Parathyroid adenoma (tissue), 2 donors: ENCODE results near the gene PTPRM.

ENCODE experiments used
- H2AFZ ChIP-seq: fragments of 300-600 bp; sonication (generic); one replicate; pipeline ENCODE4 v1.7.0; 2017; ENCODE audit warnings: antibody characterized with exemption, mild to moderate bottlenecking
- H3K27ac ChIP-seq: fragments of 300-600 bp; sonication (generic); one replicate; pipeline ENCODE4 v1.7.0; 2017
- H3K27me3 ChIP-seq: fragments of 300-600 bp; sonication (generic); one replicate; pipeline ENCODE4 v1.7.0; 2017; ENCODE audit warnings: low read length; ENCODE audit not compliant: control insufficient read depth, insufficient read depth
- H3K36me3 ChIP-seq: fragments of 300-600 bp; sonication (generic); one replicate; pipeline ENCODE4 v1.7.0; 2017; ENCODE audit warnings: low read length; ENCODE audit not compliant: control insufficient read depth, insufficient read depth
- H3K4me1 ChIP-seq: fragments of 300-600 bp; sonication (generic); one replicate; pipeline ENCODE4 v1.7.0; 2017; ENCODE audit warnings: control low read depth
- H3K4me2 ChIP-seq: fragments of 300-600 bp; sonication (generic); one replicate; pipeline ENCODE4 v1.7.0; 2017; ENCODE audit warnings: low read length
- H3K4me3 ChIP-seq: fragments of 300-600 bp; sonication (generic); one replicate; pipeline ENCODE4 v1.7.0; 2017; ENCODE audit warnings: low read depth, low read length
- H3K79me2 ChIP-seq: fragments of 300-600 bp; sonication (generic); one replicate; pipeline ENCODE4 v1.7.0; 2017; ENCODE audit warnings: control low read depth
- H3K9ac ChIP-seq: fragments of 300-600 bp; sonication (generic); one replicate; pipeline ENCODE4 v1.7.0; 2017; ENCODE audit warnings: mild to moderate bottlenecking
- H3K9me3 ChIP-seq: fragments of 300-600 bp; sonication (generic); one replicate; pipeline ENCODE4 v1.7.0; 2017; ENCODE audit warnings: low read length; ENCODE audit not compliant: control insufficient read depth
- TF ChIP-seq, protein P1 (sequence below): fragments of 300-600 bp; sonication (generic); IDR thresholded peaks from one replicate; pipeline ENCODE4 v1.7.0; 2017; ENCODE audit warnings: antibody characterized with exemption, mild to moderate bottlenecking
- donor health status: primary hyperparathyroidism.

Gene PTPRM

GRCh38 chr18:8424481-8424880 is 857.4 kb downstream of the PTPRM start:
- Histone ChIP-seq H3K4me3 (no peak overlapping the region), H3K27me3 (no peaks in the 10 kb centered on the region), H3K36me3 (no peaks in the 10 kb centered on the region), H2AFZ (no peak overlapping the region), H3K9me3 (no peaks in the 10 kb centered on the region), H3K79me2 (no peaks in the 10 kb centered on the region), H3K4me1 (no peaks in the 10 kb centered on the region), H3K9ac (no peak overlapping the region), H3K27ac (no peak overlapping the region), H3K4me2 (no peak overlapping the region)
- TF ChIP-seq, protein P1, sequence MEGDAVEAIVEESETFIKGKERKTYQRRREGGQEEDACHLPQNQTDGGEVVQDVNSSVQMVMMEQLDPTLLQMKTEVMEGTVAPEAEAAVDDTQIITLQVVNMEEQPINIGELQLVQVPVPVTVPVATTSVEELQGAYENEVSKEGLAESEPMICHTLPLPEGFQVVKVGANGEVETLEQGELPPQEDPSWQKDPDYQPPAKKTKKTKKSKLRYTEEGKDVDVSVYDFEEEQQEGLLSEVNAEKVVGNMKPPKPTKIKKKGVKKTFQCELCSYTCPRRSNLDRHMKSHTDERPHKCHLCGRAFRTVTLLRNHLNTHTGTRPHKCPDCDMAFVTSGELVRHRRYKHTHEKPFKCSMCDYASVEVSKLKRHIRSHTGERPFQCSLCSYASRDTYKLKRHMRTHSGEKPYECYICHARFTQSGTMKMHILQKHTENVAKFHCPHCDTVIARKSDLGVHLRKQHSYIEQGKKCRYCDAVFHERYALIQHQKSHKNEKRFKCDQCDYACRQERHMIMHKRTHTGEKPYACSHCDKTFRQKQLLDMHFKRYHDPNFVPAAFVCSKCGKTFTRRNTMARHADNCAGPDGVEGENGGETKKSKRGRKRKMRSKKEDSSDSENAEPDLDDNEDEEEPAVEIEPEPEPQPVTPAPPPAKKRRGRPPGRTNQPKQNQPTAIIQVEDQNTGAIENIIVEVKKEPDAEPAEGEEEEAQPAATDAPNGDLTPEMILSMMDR = no peak

DNA sequence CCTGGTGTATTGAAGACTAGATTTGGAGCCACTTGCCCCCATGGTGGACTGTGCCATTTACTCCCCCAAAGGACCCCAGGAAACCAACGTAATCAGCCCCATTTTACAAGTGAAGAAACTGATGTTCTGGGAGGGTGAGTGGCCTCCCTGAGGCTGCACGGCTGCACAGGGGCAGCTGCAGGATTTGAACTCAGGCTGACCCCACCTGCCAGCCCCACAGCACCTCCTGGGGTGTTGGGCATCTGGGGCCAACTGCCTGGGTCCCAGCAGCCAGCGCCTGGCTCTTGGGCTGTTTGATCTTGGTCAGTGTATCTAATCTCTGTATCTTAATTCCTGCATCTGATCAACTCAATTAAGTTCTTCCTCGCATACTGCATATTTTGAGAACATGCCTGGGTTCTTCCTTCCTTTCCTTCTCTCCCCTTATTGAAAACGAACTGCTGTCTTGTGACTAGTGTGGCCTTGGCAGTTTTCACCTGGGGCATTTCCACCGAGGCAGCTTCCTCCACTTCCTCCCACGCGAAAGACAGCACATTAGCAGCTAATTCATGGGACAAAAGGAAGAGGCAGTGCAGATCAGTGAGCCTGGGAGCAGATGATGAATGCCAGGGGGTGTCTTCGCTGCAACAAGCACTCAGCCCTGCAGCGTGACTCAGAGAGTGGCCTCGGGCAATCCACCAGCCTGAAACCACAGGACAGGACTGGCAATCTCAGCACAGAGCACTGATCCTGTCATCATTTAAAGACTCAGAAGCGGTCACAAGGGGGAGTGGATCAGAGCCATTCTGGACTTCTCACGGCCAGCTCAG is 858.0 kb downstream of the PTPRM start:
- Histone ChIP-seq H2AFZ (no peak overlapping the region), H3K27me3 (no peaks in the 10 kb centered on the region), H3K27ac (no peak overlapping the region), H3K79me2 (no peaks in the 10 kb centered on the region), H3K9me3 (no peaks in the 10 kb centered on the region), H3K9ac (no peak overlapping the region), H3K36me3 (no peaks in the 10 kb centered on the region), H3K4me2 (no peak overlapping the region), H3K4me1 (no peaks in the 10 kb centered on the region), H3K4me3 (no peak overlapping the region)
- TF ChIP-seq, protein P1 = no peak

GRCh38 chr18:8426401-8426800 is 859.3 kb downstream of the PTPRM start:
- TF ChIP-seq, protein P1 = no peak
- H3K9ac ChIP-seq = no peak overlapping the region

GRCh38 chr18:8427339-8427738 is 860.2 kb downstream of the PTPRM start:
- Histone ChIP-seq H2AFZ (no peak overlapping the region), H3K9ac (no peak overlapping the region), H3K79me2 (no peaks in the 10 kb centered on the region), H3K4me3 (no peak overlapping the region), H3K4me2 (no peak overlapping the region), H3K36me3 (no peaks in the 10 kb centered on the region), H3K9me3 (no peaks in the 10 kb centered on the region), H3K4me1 (no peaks in the 10 kb centered on the region), H3K27ac (no peak overlapping the region), H3K27me3 (no peaks in the 10 kb centered on the region)
- TF ChIP-seq, protein P1 = no peak

More at GRCh38 chr18:8426401-8426800, 859.3 kb downstream of the PTPRM start:
- H3K4me2 ChIP-seq = no peak overlapping the region
- no peak overlapping the region for H3K4me3 ChIP-seq
- H3K9me3 ChIP-seq = no peaks in the 10 kb centered on the region
- no peaks in the 10 kb centered on the region for H3K27me3 ChIP-seq
- H3K4me1 ChIP-seq = no peaks in the 10 kb centered on the region
- no peaks in the 10 kb centered on the region for H3K36me3 ChIP-seq
- H3K27ac ChIP-seq = no peak overlapping the region
- H2AFZ ChIP-seq = no peak overlapping the region
- no peaks in the 10 kb centered on the region for H3K79me2 ChIP-seq

GRCh38 chr18:8428951-8429350 is 861.8 kb downstream of the PTPRM start:
- Histone ChIP-seq H3K4me1 (no peaks in the 10 kb centered on the region), H3K79me2 (no peaks in the 10 kb centered on the region), H2AFZ (no peak overlapping the region), H3K36me3 (no peaks in the 10 kb centered on the region), H3K9me3 (no peaks in the 10 kb centered on the region), H3K9ac (no peak overlapping the region), H3K27ac (no peak overlapping the region), H3K4me3 (no peak overlapping the region), H3K4me2 (no peak overlapping the region), H3K27me3 (no peaks in the 10 kb centered on the region)
- TF ChIP-seq, protein P1 = no peak
